SK-N-SH (cell line): Measurements from ENCODE around the gene CHST1. TPM values are rescaled to one million over a fixed set of nuclear protein-coding genes. Genes with fewer than 3 reads are reported as not detected.

Experiments
- CTCF ChIA-PET: fragments of 300-600, 350-600 bp; formaldehyde crosslinking; extraction: SDS; loops from one replicate; lab custom pipeline; 2021; lab: Yijun Ruan, JAX
- POLR2A ChIA-PET: fragments of 350-600 bp; sonication (Branson Sonifier 250); formaldehyde crosslinking; extraction: SDS; loops from one replicate; lab custom pipeline; 2020; ENCODE audit warnings: antibody characterized with exemption, inconsistent platforms; lab: Yijun Ruan, JAX
- DNase-seq: peaks from one replicate; pipeline ENCODE4 v3.0.0; 2012
- H2AFZ ChIP-seq: fragments of 200-600 bp; sonication (generic); 2 replicates; pipeline ENCODE4 v1.8.1; 2016; ENCODE audit warnings: antibody characterized with exemption, mild to moderate bottlenecking, low read depth
- H3F3A ChIP-seq: fragments of 200-600 bp; sonication (generic); replicated peaks from 2 replicates; pipeline ENCODE3; 2016; ENCODE audit warnings: antibody characterized with exemption, mild to moderate bottlenecking; ENCODE audit not compliant: insufficient read depth
- H3K27ac ChIP-seq, 2 experiments: fragments of 200-500 bp in 1 of 2; fragments of 200-600 bp in 1 of 2; sonication (Bioruptor generic) in 1 of 2; sonication (generic), shearing (Covaris generic) in 1 of 2; 2 replicates each; pipeline versions ENCODE4 v1.5.1 to v1.6.1; 2014 to 2016; ENCODE audit warnings: low read depth in 2 of 2, inconsistent platforms in 1 of 2, low read length in 1 of 2, mild to moderate bottlenecking in 1 of 2, mixed read lengths in 1 of 2
- H3K27me3 ChIP-seq: fragments of 200-600 bp; sonication (generic), shearing (Covaris generic); 2 replicates; pipeline ENCODE4 v1.6.1; 2016; ENCODE audit warnings: mixed run types; ENCODE audit not compliant: insufficient read depth
- H3K36me3 ChIP-seq, 2 experiments: fragments of 200-500 bp in 1 of 2; fragments of 200-600 bp in 1 of 2; sonication (Bioruptor generic) in 1 of 2; sonication (generic) in 1 of 2; replicated peaks in 1 of 2; 2 replicates each; pipeline versions ENCODE3 to v1.5.1; 2014 to 2016; ENCODE audit warnings: low read length in 1 of 2, mild to moderate bottlenecking in 1 of 2; ENCODE audit not compliant: insufficient read depth in 2 of 2, control insufficient read depth in 1 of 2
- H3K4me1 ChIP-seq, 2 experiments: fragments of 200-500 bp in 1 of 2; fragments of 200-600 bp in 1 of 2; sonication (Bioruptor generic) in 1 of 2; sonication (generic), shearing (Covaris generic) in 1 of 2; 2 replicates each; pipeline versions ENCODE4 v1.5.1 to v1.6.1; 2014 to 2016; ENCODE audit warnings: low read depth in 1 of 2, low read length in 1 of 2, mixed run types in 1 of 2; ENCODE audit not compliant: insufficient read depth in 2 of 2, control insufficient read depth in 1 of 2
- H3K4me2 ChIP-seq: fragments of 200-600 bp; sonication (generic), shearing (Covaris generic); 2 replicates; pipeline ENCODE4 v1.6.1; 2017; ENCODE audit warnings: mixed run types
- H3K4me3 ChIP-seq, 2 experiments: fragments of 200-500 bp in 1 of 2; fragments of 200-600 bp in 1 of 2; sonication (Bioruptor generic) in 1 of 2; sonication (generic), shearing (Covaris generic) in 1 of 2; 2 replicates each; pipeline versions ENCODE4 v1.5.1 to v1.8.1; 2014 to 2016; ENCODE audit warnings: low read depth in 2 of 2, inconsistent platforms in 1 of 2, low read length in 1 of 2, mild to moderate bottlenecking in 1 of 2, mixed read lengths in 1 of 2, moderate library complexity in 1 of 2
- H3K79me2 ChIP-seq: fragments of 200-600 bp; sonication (generic); 2 replicates; pipeline ENCODE4 v1.8.1; 2017; ENCODE audit warnings: mild to moderate bottlenecking; ENCODE audit not compliant: insufficient read depth
- H3K9ac ChIP-seq: fragments of 200-600 bp; sonication (generic); 2 replicates; pipeline ENCODE4 v1.6.1; 2017; ENCODE audit warnings: mixed run types
- H3K9me2 ChIP-seq: fragments of 200-600 bp; sonication (generic); 2 replicates; pipeline ENCODE4 v1.6.1; 2017; ENCODE audit warnings: mixed run types
- H3K9me3 ChIP-seq: fragments of 200-600 bp; sonication (generic); 2 replicates; pipeline ENCODE4 v1.6.1; 2017; ENCODE audit warnings: mixed run types, mild to moderate bottlenecking, moderate library complexity
- H4K20me1 ChIP-seq: fragments of 200-600 bp; sonication (generic); 2 replicates; pipeline ENCODE4 v1.6.1; 2017; ENCODE audit warnings: mild to moderate bottlenecking, mixed run types; ENCODE audit not compliant: insufficient read depth
- CHD2 ChIP-seq: fragments of 150-350 bp; IDR thresholded peaks from 2 replicates; pipeline ENCODE4 v1.6.1; 2018; ENCODE audit warnings: low read length; ENCODE audit not compliant: partially characterized antibody
- CTCF ChIP-seq: fragments of 200-600 bp; sonication (generic); IDR thresholded peaks from 2 replicates; pipeline ENCODE4 v1.6.1; 2017; ENCODE audit warnings: antibody characterized with exemption, mild to moderate bottlenecking, moderate library complexity
- ELF1 ChIP-seq: IDR thresholded peaks from 2 replicates; pipeline ENCODE4 v1.4.0; 2012
- EZH2phosphoT487 ChIP-seq: fragments of 200-600 bp; sonication (generic); IDR thresholded peaks from 2 replicates; pipeline ENCODE4 v1.6.1; 2017; ENCODE audit warnings: low read depth, mixed run types, mild to moderate bottlenecking, antibody characterized with exemption, moderate library complexity, borderline replicate concordance
- FOSL2 ChIP-seq: IDR thresholded peaks from 2 replicates; pipeline ENCODE4 v1.4.0; 2012; ENCODE audit warnings: low read depth, mild to moderate bottlenecking, moderate library complexity, borderline replicate concordance
- FOXJ3 ChIP-seq: sonication (generic); formaldehyde crosslinking; IDR thresholded peaks from 2 replicates; pipeline ENCODE4 v1.5.1; 2020; ENCODE audit warnings: mild to moderate bottlenecking, missing genetic modification reagents
- GABPA ChIP-seq: IDR thresholded peaks from 2 replicates; pipeline ENCODE4 v1.4.0; 2012; ENCODE audit warnings: low read depth, mild to moderate bottlenecking
- GATA2 ChIP-seq: sonication (generic); formaldehyde crosslinking; IDR thresholded peaks from 2 replicates; pipeline ENCODE4 v1.5.0; 2020; ENCODE audit warnings: mild to moderate bottlenecking, missing genetic modification reagents
- JUND ChIP-seq: IDR thresholded peaks from 2 replicates; pipeline ENCODE4 v1.4.0; 2012
- NFIC ChIP-seq: IDR thresholded peaks from 2 replicates; pipeline ENCODE4 v1.4.0; 2012; ENCODE audit warnings: borderline replicate concordance
- NRF1 ChIP-seq: IDR thresholded peaks from 2 replicates; pipeline ENCODE4 v1.6.1; 2012; ENCODE audit warnings: low read depth, mild to moderate bottlenecking, low read length
- PBX3 ChIP-seq: IDR thresholded peaks from 2 replicates; pipeline ENCODE4; 2012
- RAD21 ChIP-seq: IDR thresholded peaks from 2 replicates; pipeline ENCODE4 v1.6.1; 2012; ENCODE audit warnings: mild to moderate bottlenecking, low read length
- RXRA ChIP-seq: IDR thresholded peaks from 2 replicates; pipeline ENCODE4 v1.4.0; 2012; ENCODE audit warnings: low read depth, mild to moderate bottlenecking, borderline replicate concordance
- SIN3A ChIP-seq: IDR thresholded peaks from 2 replicates; pipeline ENCODE4 v1.6.1; 2012; ENCODE audit warnings: low read depth, mild to moderate bottlenecking, low read length, moderate library complexity, borderline replicate concordance
- SMC3 ChIP-seq: IDR thresholded peaks from 2 replicates; pipeline ENCODE4 v1.6.1; 2012; ENCODE audit warnings: low read depth, low read length, improper control_type of control experiment
- TEAD4 ChIP-seq: IDR thresholded peaks from 2 replicates; pipeline ENCODE4 v1.4.0; 2012; ENCODE audit warnings: mild to moderate bottlenecking, borderline replicate concordance; ENCODE audit not compliant: insufficient read depth
- USF1 ChIP-seq: IDR thresholded peaks from 2 replicates; pipeline ENCODE4 v1.4.0; 2012; ENCODE audit warnings: low read depth, borderline replicate concordance
- USF2 ChIP-seq: fragments of 150-350 bp; IDR thresholded peaks from 2 replicates; pipeline ENCODE4 v1.6.1; 2017; ENCODE audit warnings: antibody characterized with exemption, low read length, low read depth, borderline replicate concordance
- YY1 ChIP-seq: IDR thresholded peaks from 2 replicates; pipeline ENCODE4 v1.4.0; 2012; ENCODE audit warnings: low read depth, mild to moderate bottlenecking
- WGBS: methylation state at CpG from one replicate; pipeline ENCODE4 v1.1.6; 2017; ENCODE audit warnings: low lambda C conversion rate; 5-methylcytosine and 5-hydroxymethylcytosine counted together
- polyA plus RNA-seq, 3 experiments: library from polyadenylated mRNA; depleted of rRNA; stranded (reverse); fragments of >200 nt; gene quantifications; 2 replicates each; pipeline ENCODE4 v1.2.3, GENCODE V29; 2012

CHST1 gene
- polyA plus RNA-seq, 1 of the 3 experiments (the other 2 are of a cell fraction): 4.9 TPM

- no peak overlapping the region for H3K4me2 ChIP-seq
- H3K4me1 ChIP-seq: peaks cover 15 to 22% of the 10 kb centered on the region in 2 experiments; a peak in 3 of 4 replicates
- no peaks in the 10 kb centered on the region for H4K20me1 ChIP-seq
- no peak overlapping the region for H3K9ac ChIP-seq
- H3F3A ChIP-seq: no peaks in the 10 kb centered on the region
- TF ChIP-seq CTCF (no peak), JUND (no peak), FOSL2 (no peak), SMC3 (no peak), SIN3A (no peak), PBX3 (no peak), GABPA (no peak), USF1 (no peak), ELF1 (no peak)
- TF ChIP-seq, all 33 proteins: peak for 0
- DNase-seq: no peak
- WGBS: 46% methylated on average over 2 of the region's 2 CpGs
- ChIA-PET POLR2A (no interaction called here), CTCF (interaction anchor here (0.6 to 15.3 kb wide), 68 partner anchors 10 to 719 kb away, joined by 3 to 302 read pairs (median 4); partner anchors contain the start of gene CHST1)
- Histone ChIP-seq H3K9me3 (no peaks in the 10 kb centered on the region), H3K36me3 (no peaks in the 10 kb centered on the region), H3K27me3 (no peaks in the 10 kb centered on the region), H3K27ac (no peak overlapping the region), H3K4me3 (no peak overlapping the region; a peak in 1 of 4 replicates), H2AFZ (no peak overlapping the region), H3K79me2 (no peaks in the 10 kb centered on the region), H3K9me2 (no peaks in the 10 kb centered on the region)
Observed at GRCh38 chr11:45655012-45655283, 10.5 kb downstream of the CHST1 start.

- Histone ChIP-seq H3K4me2 (no peak overlapping the region), H3K4me1 (peaks cover 10 to 20% of the 10 kb centered on the region in 2 experiments; a peak in 3 of 4 replicates), H3K79me2 (no peaks in the 10 kb centered on the region), H2AFZ (no peak overlapping the region), H3K9me3 (no peaks in the 10 kb centered on the region), H3K9me2 (no peaks in the 10 kb centered on the region), H3K27ac (no peak overlapping the region), H3K27me3 (no peaks in the 10 kb centered on the region), H3K4me3 (no peak overlapping the region), H4K20me1 (no peaks in the 10 kb centered on the region), H3F3A (no peaks in the 10 kb centered on the region), H3K36me3 (no peaks in the 10 kb centered on the region), H3K9ac (no peak overlapping the region)
- ChIA-PET CTCF (interaction anchor here (0.6 to 15.3 kb wide), 68 partner anchors 9 to 693 kb away, joined by 3 to 302 read pairs (median 4); partner anchors contain the start of gene CHST1), POLR2A (no interaction called here)
- WGBS: 70% methylated on average over 8 of the region's 8 CpGs
- no peak for DNase-seq
- TF ChIP-seq TEAD4 (no peak), NRF1 (no peak), ELF1 (no peak), RXRA (no peak), CHD2 (no peak), FOSL2 (no peak), GABPA (no peak), NFIC (no peak), EZH2phosphoT487 (no peak), FOXJ3 (CRISPR knock-in tag) (no peak), USF2 (no peak), YY1 (no peak), RAD21 (no peak), PBX3 (no peak), GATA2 (CRISPR knock-in tag) (no peak)
Observed at GRCh38 chr11:45654231-45655011, 11.0 kb downstream of the CHST1 start.
